Activated T-cell treated with anti-CD3 and anti-CD28 coated beads for 4 hours (primary cell): ENCODE measurements around the gene CLMN.

Source experiments
- DNase-seq: peaks from one replicate; pipeline ENCODE4 v3.0.0-alpha.2; 2020

Gene CLMN, protein sequence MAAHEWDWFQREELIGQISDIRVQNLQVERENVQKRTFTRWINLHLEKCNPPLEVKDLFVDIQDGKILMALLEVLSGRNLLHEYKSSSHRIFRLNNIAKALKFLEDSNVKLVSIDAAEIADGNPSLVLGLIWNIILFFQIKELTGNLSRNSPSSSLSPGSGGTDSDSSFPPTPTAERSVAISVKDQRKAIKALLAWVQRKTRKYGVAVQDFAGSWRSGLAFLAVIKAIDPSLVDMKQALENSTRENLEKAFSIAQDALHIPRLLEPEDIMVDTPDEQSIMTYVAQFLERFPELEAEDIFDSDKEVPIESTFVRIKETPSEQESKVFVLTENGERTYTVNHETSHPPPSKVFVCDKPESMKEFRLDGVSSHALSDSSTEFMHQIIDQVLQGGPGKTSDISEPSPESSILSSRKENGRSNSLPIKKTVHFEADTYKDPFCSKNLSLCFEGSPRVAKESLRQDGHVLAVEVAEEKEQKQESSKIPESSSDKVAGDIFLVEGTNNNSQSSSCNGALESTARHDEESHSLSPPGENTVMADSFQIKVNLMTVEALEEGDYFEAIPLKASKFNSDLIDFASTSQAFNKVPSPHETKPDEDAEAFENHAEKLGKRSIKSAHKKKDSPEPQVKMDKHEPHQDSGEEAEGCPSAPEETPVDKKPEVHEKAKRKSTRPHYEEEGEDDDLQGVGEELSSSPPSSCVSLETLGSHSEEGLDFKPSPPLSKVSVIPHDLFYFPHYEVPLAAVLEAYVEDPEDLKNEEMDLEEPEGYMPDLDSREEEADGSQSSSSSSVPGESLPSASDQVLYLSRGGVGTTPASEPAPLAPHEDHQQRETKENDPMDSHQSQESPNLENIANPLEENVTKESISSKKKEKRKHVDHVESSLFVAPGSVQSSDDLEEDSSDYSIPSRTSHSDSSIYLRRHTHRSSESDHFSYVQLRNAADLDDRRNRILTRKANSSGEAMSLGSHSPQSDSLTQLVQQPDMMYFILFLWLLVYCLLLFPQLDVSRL

DNA sequence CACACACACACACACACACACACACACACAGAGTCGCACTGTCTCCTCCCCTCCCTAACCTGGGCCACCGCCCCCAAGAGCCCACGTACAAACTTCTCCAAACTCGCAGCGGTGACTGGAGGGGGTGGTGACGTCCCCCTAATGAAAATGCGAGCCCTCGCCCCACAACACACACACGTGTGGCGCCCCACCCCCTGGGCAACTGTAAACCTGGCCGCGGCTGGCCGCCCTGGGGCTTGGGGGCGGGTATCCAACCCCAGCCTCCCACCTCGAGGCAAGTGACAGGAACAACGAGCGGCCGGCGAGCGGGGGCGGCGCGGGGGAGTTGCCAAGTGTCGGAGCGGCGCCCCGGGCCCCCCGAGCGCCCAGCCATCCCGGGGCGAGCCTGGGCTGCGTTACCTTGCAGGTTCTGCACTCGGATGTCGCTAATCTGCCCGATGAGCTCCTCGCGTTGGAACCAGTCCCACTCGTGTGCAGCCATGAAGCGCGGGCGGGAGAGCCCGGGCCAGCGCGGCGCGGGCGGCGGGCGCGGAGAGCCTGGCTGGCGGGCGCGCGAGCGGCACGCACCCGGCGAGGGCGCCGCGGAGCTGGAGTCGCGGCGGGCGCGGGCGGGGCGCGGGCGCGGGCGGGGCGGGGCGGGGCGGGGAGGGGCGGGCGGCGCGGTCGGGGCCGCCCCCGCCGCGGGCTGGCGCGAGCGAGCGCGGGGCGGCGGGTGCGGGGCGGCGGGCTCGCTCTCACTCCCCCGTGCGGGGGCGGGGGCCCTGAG, at the start of gene CLMN:
TSS of gene CLMN (minus strand) at position 597 of the 766 bp plus-strand sequence. CDS start at position 481, 116 bp downstream.
- peak; percentile 25 for DNase-seq

DNA sequence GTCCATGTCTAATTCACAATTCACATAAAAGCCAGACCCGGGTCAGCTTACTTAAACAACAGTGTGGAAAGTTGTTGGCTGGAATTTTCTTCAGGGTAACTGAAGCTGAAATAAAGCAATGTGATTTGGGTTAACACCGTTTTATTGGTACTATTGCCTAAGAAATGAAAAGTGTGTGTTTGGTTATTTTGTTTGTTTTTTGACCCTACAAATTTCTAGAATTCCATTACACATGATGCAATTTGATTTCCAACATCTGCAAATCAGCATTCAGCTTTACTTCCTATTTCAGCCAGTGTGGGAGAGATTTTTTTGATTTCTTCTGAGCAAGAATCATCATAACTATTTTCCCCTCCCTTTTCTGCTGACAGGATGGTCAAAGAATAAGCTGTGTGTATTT, 45.7 kb upstream of the CLMN start:
- DNase-seq: no peak

DNA sequence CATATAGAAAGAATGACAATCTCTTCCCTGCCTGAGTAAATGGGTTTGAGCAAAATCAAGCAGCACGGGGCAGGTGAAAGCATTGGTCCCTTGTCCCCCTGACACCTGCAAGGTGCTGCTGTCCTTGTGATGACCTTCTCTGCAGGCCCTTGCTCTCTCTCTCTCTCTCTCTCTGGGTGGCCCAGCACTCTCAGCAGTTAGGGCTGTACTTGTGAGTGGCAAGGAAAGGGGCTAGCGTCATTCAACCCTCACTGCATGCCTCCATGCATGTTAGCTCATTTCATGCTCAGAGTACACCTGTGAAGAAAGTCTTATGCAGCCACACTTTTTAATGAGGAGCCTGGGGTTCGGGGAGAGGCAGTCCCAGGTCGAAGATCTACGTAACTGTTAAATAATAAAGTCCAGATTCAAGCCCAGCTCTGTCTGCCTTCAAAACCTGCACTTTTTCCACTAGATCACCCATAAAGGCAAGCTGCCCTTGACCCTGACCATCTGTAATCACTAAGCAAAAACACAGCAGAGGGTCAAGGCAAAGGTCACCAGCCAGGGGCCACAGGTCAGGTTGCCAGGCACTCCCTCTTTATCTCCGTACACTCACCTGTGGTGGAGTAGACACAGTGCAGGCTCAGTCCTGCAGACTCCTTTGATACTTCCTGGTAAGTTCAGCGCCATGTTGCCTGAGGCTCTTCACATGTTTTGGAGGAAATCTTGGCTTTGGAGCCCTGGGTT, 44.9 kb upstream of the CLMN start:
- DNase-seq: no peak

DNA sequence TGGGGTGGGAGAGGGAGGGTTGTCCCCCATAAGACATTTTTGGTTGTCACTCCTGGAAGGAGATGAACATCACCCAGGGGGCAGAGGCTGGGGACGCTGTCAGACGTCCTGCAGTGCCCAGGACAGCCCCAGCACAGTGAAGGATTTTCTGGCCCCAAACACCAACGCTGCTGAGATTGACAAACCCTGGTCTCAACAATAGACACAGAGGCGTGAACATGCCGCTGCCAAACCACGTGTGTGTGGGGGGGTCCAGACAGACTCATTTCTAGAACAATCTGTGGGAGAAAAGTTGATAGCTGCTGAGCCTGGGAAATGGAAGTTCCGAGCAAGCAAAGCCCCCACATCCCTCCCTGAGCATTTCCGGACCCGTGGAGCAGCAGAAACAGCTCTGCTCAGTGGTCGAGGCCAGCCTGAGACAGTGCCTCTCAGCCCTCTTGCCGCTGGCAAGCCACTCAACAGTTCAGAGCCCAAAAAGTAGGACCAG, 43.8 kb upstream of the CLMN start:
- DNase-seq: no peak

DNA sequence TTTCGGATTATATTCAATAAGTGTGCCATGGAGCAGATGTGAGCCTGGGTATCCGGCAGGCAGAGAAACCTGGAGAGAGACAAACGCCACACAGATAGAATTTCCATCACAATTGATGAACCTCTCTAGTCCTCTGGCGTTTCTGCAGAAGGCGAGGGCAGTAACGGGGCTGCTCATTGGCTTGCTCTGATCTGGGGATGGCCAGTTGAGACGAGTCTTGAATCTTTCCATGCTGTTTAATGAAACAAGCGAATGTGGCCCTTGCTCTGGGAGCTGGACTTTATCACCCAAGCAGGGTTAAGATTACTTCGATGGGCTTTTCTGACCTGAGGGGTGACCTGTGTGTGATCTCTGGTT, 42.4 kb upstream of the CLMN start:
- no peak for DNase-seq

DNA sequence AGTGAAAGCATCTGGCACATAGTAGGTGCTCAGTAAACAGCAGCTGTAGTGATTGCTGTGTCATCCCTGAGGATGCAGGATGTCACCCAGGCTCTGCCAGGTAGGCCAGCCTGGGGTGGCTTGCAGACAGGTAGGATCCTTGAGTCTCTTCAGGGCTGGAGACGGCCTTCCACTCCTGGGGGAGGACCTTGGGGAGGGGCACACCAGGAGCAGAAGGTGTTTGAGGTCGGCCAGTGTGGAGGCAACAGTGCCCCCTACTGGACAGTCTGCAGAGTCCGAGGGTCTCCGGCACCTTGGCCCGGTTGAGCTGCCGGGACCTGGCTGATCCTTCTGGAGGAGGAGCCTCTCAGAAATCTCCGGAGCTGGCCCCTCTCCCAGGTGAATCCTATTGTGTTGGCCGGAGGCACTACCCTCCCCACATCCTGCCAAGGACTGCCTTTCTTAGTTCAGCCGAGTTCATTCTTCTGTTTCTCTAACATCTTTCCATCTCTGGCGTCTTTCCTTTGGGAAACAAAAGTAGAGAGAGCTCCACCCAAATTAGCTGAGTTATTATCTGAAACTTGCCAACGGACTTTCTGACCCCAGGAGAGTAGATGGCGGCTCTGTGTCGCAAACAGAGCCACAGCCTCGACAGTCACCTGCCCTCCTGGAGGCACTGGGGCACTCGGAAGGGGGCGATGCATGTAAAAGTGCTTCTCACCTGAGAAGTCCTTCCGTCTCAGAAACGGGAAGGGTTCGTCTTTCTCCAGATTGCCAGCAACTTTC, 41.8 kb upstream of the CLMN start:
- DNase-seq: peak; percentile 2

DNA sequence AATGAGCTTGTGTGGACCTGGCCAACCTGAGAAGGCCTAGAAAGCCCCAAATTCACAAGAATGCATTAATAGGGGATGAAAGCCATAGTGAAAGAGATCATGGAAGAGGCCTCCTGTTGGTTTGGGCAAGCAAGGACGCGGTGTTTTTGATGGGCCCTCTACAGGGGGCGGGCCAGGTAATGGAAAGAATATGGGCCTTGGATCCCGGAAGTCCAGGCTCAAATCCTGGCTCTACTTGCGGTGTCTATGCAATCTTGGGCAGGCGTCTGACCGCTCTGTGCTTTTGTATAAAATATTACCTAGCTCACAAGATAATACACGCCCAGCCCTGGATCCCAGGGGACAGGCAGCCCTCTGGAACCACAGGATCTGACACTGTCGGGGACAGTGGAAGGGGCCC, 41.1 kb upstream of the CLMN start:
- DNase-seq: no peak

DNA sequence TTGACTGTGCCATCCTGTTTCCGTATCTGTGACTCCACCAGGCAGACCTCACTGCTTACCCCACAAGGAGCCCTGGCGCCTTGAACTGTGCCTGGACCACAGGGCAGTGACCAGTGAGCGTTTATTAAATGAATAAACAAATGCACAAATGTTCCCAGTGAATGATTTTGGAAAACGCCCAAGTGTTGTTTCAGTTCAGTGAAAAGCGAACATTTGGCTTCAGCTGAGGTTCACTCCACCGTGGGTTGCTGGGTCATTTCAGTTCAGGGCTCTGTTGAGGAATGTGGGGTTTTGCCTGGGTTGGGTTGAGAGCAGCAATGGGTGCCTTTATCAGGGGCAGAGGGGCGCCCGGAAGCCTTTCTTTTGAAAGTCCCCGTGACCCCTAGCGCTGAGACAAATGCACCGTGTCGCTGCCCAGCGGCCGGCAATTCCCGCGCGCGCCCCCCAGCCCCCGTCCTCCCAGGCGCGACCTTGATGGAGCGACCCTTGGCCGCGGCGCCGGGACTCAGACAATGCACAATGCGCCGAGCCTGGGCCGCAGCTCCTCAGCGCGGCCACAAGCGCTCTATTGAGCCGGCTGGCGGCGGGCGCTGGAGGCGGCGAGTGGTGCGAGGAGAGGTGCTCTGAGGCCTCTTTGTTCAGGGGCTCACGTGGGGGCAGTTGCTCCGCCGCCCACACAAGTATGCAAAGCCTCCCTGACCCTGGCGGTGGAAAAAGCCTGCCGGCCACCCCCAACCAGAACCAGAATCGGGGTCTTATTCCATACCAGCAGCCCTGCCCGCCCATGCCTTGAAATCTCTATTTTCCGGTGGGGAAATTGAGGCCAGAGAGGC, 40.5 kb upstream of the CLMN start:
- DNase-seq: no peak

DNA sequence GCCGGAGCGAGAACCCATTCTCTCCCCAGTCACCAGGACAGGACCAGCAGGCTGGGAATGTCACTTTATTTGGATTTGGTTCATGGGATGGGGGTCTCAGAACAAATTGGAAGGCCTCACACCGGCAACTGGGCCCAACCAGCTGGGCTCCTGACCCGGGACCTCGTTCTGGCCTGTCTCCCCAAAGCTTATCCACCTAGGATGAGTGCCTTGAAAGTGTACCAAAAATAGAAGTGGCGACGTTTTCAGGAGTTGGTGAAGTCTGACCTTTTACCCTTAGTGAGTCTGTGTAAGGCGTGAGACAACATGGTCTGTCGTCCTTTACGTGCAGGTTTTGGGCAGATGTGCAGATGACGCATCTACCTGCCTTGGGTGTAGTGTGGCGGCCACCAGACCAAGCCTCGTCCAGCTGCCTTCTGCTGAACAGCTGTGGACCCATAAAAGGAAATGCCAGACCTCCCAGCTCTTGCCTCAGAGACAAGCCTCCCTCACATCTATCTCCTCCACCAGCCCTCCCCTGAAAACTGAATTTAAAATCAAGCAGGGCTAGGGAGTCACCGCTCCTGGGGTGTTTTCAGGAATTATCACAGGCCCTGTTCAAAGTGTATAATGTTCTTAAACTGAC, 36.6 kb upstream of the CLMN start:
- DNase-seq: no peak

DNA sequence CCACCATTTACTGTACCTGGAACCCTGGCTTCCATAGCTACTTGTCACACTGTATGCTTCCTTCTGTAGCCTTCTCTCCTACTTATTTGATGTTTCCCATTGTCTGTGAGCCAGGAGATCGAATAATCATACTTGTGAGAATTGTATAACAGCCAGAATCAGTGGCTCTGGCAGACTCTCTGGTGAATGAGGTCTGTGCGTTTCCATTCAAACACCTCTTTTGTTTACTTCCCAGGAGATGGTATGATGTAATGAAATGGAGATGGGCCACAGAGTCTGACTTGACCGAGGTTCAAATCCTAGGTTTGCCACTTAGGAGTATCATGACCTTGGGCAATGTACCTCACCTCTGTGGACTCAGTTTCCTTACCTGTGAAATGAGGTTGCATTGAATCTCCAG, 35.7 kb upstream of the CLMN start:
- DNase-seq: no peak

DNA sequence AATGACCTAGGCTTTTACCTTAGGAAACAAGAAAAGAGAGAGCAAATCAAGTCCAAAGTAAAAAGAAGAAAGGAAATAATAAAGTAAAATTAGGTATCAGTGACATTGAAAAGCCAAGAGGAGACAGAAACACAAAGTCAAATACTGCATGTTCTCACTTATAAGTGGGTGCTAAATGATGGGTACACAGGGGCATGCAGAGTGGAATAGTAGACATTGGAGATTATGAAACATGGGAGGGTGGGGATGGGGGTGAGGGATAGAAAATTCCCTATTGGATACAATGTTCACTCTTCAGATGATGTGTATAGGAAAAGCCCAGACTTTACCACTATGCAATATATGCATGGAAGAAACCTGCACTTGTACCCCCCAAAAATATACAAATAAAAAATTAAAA, 35.1 kb upstream of the CLMN start:
- DNase-seq: no peak

DNA sequence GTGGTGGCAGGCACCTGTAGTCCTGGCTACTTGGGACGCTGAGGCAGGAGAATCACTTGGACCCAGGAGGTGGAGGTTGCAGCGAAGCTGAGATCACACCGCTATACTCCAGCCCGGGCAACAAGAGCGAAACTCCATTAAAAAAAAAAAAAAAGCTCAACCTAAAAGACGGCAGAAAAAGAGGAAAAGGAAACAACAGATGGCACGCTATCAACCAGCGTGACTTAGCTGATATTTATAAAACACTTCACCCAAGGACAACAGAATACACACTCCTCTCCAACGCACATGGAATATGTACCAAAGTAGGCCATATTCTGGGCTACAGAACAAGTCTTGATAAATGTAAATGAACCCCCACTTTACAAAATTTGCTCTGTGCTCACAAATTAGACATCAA, 34.0 kb upstream of the CLMN start:
- no peak for DNase-seq

DNA sequence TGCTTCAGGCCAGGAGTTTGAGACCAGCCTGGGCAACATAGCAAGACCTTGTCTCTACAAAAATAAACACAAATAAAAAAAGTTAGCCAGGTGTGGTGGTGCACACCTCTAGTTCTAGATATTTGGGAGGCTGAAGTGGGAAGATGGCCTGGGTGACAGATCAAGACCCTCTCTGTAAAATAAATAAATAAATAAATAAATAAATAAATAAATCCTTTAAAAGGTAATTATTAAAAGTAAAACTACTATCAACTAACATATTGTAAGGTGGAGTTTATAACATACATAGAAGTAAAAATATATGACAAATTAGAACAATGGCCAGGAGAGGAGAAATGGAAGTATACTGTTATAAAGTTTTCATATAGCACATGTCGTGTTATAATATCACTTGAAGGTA, 33.3 kb upstream of the CLMN start:
- no peak for DNase-seq

DNA sequence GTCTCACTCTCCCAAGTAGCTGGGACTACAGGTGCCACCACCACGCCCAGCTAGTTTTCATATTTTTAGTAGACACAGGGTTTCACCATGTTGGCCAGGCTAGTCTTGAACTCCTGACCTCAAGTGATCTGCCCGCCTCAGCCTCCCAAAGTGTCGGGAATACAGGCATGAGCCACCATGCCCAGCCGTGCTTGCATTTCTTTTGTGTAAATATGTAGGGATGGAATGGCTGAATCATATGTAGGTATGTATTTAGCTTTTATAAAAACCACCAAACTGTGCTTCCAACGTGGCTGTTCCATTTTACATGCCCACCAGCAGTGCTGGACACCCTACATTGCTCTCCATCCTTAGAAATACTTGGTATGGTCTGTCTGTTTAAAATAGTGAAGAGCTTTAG, 32.8 kb upstream of the CLMN start:
- DNase-seq: no peak

DNA sequence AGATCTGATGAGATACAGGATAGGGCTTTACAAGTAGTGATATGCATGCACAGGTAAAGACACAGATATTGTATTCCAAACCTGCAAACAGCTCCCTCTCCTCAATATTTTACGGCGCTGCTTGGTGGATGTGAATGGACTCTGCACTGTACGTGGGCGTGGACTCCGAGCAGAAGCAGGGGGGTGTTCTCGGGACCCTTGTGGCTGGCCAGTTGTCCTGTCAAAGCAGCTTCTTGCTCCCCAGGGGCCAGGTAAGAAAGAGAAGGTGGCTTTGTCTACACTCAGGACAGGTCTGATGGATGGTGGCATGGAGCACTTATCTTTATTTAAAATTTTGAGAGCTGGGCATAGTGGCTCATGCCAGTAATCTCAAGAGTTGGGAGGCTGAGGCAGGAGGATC, 29.5 kb upstream of the CLMN start:
- no peak for DNase-seq

DNA sequence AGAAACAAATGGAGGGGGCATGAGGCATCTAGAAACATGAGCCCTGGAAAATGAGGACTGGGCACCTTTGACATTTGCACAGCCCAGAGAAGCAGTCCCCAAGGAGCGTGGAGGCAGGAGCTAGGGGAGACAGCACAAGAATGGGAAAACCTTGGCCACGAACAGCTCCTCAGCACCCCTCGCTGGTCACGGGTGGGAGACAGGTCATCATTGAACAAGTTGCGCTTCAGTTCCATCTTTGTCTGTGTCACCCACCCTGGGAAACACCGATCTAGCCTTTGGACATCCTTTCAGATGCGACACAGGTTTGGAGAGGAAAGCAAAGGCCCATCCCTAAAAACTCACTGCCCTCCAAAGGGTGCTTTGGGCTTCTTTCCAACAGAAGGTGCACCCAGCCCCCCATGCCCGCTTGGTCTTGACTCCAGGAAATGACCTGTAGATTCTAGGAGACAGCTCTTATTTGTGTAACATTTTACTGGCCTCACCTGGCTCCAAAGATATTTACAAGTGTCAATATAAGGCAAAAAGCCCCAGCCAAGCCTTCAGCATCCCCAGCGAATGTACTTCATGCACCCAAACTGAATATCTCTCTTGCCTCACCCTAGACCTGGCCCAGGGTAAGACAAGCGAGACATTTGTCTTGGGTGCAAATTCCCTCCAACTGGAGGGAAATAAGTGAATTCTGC, 28.8 kb upstream of the CLMN start:
- no peak for DNase-seq

DNA sequence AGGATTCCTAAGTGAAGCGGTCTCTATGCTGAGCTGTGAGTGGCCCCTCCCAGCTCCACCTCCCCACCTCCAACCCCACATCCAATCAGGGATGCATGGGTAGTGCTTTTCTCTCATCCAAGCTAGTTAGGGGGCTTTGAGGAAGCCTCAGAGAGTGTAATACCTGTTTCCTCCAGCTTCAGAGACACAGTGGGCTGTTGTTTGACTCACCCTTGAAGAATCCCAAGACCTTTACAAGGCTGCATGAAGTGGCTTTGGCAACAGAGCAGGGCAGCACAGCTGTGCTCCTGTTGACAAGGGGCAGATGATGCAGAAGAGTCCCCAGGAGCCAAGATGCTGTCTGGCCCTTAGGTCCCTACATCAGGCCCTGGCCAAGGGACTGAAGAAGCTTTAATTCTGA, 27.1 kb upstream of the CLMN start:
- no peak for DNase-seq

DNA sequence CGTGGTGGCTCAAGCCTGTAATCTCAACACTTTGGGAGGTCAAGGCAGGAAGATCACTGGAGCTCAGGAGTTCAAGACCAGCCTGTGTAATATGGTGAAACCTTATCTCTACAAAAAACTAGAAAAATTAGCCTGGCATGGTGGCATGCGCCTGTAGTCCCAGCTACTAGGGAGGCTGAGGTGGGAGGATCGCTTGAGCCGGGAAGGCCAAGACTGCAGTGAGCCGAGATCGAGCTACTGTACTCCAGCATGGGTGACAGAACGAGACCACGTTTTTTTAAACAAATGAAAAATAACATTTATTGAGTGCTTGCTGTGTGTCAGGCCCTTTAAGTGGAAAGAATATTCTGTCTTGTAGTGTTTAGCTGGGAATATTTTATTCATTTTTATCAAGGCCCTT, 26.6 kb upstream of the CLMN start:
- no peak for DNase-seq

DNA sequence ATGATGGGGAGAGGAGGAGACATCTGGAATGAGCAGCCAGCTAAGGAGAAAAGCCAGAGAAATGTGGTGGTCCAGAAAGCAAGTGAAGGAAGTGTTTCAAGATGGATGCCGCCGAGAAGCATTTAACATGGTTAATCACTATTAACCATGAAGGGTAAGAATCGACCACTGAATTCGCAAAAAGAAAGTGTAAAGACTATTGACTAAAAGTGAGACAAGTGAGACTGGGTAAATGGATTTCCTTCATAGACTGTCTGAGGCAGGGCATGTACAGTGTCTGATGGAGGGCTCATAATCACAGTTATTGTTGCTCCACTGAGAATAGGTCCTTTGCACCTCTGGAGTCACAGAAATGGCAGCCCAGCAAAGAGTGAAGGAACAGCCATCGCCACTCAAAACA, 25.3 kb upstream of the CLMN start:
- no peak for DNase-seq

DNA sequence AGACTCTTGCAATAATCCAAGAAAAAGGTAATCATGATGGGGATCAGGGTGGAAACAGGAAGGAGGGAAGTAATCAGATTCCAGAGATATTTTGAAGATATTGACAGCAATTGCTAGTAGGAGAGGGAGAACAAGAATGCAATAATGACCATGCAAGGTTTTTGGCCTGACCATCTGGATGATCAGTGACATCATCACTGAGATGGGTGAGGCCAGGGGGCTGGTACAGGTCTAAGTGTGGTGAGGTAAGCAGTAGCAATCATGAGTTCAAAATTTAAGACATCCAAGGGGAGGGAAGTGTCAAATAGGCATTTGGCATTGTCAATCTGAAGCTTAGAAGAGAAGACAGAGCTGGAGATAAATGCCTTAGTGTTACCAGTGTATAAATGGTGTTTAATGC, 24.8 kb upstream of the CLMN start:
- DNase-seq: no peak
